ENCODE data around the gene TMUB1. TPM values are rescaled to one million over a fixed set of nuclear protein-coding genes. Genes with fewer than 3 reads are reported as not detected.

The TMUB1 gene
- total and polyA plus RNA-seq, 9 of the 15 experiments (the other 6 are each of a cell fraction or from before 2014, with no cell fraction given): 0.14 to 241 (median 74.1) TPM

GRCh38 chr7:151083071-151083823 lies at the start of gene TMUB1 (continued):
- TF ChIP-seq USF2 (CRISPR knock-in tag; IDR thresholded peaks at IDR 0.05) (peak; percentile 81), U2AF1 (optimal IDR thresholded peaks at IDR 0.05; ENCODE audit: low read depth, low read length) (peak; percentile 15), PRDM10 (IDR thresholded peaks at IDR 0.05; ENCODE audit: partially characterized antibody) (peak; percentile 9), L3MBTL2 (IDR thresholded peaks at IDR 0.05) (peak; percentile 64), ESRRA (IDR thresholded peaks at IDR 0.05; ENCODE audit: borderline replicate concordance, low read depth) (peak; percentile 76; the same call in 1 of the 2 replicates), E2F3 (CRISPR knock-in tag; IDR thresholded peaks at IDR 0.05) (peak; percentile 71; the same call in 1 of the 2 replicates), ATF1 (CRISPR knock-in tag; IDR thresholded peaks at IDR 0.05) (0 out of 2 replicates have a peak, but pooled peaks have one; percentile 5), ATF1 (tag; IDR thresholded peaks at IDR 0.05) (peak; percentile 95), DACH1 (IDR thresholded peaks at IDR 0.05; ENCODE audit: partially characterized antibody) (peak; percentile 60), SAFB (IDR thresholded peaks at IDR 0.05; ENCODE audit: borderline replicate concordance, low read depth, low read length) (peak; percentile 94), SIN3A (IDR thresholded peaks at IDR 0.05; ENCODE audit: borderline replicate concordance in 2 of 2, control insufficient read depth in 1 of 2, low read depth in 2 of 2, low read length in 2 of 2) (peak; percentile 78 to 86; a peak in 2 of 4 replicates), SAP30 (IDR thresholded peaks at IDR 0.05; ENCODE audit: borderline replicate concordance, insufficient read depth, low read depth, low read length, poor library complexity, severe bottlenecking) (peak; percentile 86), BCOR (IDR thresholded peaks at IDR 0.05) (0 out of 2 replicates have a peak, but pooled peaks have one; percentile 4), PRPF4 (IDR thresholded peaks at IDR 0.05; ENCODE audit: insufficient read depth, low read depth, low read length, poor library complexity, severe bottlenecking) (no peak), E2F6 (IDR thresholded peaks at IDR 0.05; ENCODE audit: borderline replicate concordance in 1 of 2, extremely low read depth in 1 of 2, insufficient read depth in 1 of 2, insufficient read length in 1 of 2, low read depth in 1 of 2, low read length in 1 of 2, poor library complexity in 1 of 2, severe bottlenecking in 1 of 2) (peak; percentile 60 to 79)

Data from K562 (cell line).